SK-N-SH treated with all-trans-retinoic acid at 6 μM for 48 hours (cell line): ENCODE measurements around the gene TOM1L2.

Experiments used
- BACH2 ChIP-seq: fragments of 250-450 bp; sonication (Bioruptor Pico); IDR thresholded peaks from 2 replicates; pipeline ENCODE4 v1.9.0; 2021; ENCODE audit warnings: mild to moderate bottlenecking, borderline replicate concordance
- ESRRG ChIP-seq: fragments of 250-450 bp; sonication (Bioruptor Pico); IDR thresholded peaks from 2 replicates; pipeline ENCODE4 v1.6.1; 2021; ENCODE audit warnings: mild to moderate bottlenecking
- ISL1 ChIP-seq: fragments of 250-450 bp; sonication (Bioruptor Pico); IDR thresholded peaks from 2 replicates; pipeline ENCODE4 v2.1.2; 2022; ENCODE audit warnings: mild to moderate bottlenecking, moderate library complexity
- PPARA ChIP-seq: fragments of 250-450 bp; sonication (Bioruptor Pico); IDR thresholded peaks from 2 replicates; pipeline ENCODE4 v1.5.0; 2020; ENCODE audit warnings: mild to moderate bottlenecking, borderline replicate concordance
- RARB ChIP-seq: fragments of 250-450 bp; sonication (Bioruptor Pico); IDR thresholded peaks from 2 replicates; pipeline ENCODE4 v1.8.0; 2021; ENCODE audit warnings: mild to moderate bottlenecking, moderate library complexity
- SNAI2 ChIP-seq: fragments of 250-450 bp; sonication (Bioruptor Pico); IDR thresholded peaks from 2 replicates; pipeline ENCODE4 v1.5.0; 2020; ENCODE audit warnings: mild to moderate bottlenecking, moderate library complexity
- TSHZ2 ChIP-seq: fragments of 250-450 bp; sonication (Bioruptor Pico); IDR thresholded peaks from 2 replicates; pipeline ENCODE4 v1.5.0; 2020; ENCODE audit warnings: mild to moderate bottlenecking, moderate library complexity
- ZFP3 ChIP-seq: fragments of 250-450 bp; sonication (Bioruptor Pico); IDR thresholded peaks from 2 replicates; pipeline ENCODE4 v1.5.0; 2020; ENCODE audit warnings: mild to moderate bottlenecking, moderate library complexity
- TF ChIP-seq, protein P1 (sequence below): fragments of 250-450 bp; sonication (Bioruptor Pico); IDR thresholded peaks from 2 replicates; pipeline ENCODE4 v1.5.1; 2020; ENCODE audit warnings: low read depth, mild to moderate bottlenecking, moderate library complexity

DNA sequence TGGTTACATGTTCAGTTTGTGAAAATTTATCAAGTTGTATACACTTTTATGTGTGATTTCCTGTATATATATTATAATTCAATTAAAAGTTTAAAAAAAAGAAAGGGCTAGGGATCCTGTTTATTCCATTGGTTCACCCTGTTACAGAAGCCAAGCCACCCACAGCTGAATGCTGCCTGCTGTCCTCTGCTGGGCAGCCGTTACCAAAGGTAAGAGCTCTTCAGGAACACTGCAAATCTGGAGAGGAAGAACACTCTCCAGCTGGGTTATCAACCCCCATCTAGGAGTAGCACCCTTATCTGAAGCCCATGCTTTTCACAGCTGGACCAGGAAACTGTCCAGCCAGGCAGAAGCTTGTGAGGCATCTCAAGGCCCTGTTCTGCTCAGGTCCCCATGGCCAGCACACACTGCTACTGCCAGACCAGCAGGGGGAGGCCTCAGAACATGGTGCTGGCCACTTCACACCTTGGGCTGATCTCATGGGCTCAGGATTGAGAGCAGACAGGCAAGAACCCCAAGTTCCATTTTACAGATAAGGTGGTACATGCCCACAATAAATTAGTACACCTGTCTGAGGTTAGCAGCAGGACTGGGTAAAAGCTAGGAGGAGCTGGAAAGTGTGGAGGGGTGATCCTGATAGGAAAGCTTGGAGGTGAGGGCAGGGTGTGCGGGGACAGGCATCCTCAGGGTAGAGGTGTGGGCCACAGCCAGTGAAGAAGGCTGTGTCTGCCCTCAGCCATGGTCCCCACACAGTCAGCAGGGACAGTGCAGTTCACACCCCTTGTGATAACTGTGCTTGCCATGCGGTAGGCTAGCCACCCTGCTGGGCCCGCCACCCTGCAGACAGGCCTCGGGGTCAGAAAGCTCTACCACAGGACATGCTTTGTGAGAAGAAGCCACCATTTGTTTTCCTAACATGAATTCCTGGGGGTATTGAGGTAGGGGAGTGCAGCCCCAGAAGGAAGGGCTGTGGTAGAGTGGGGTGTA, 81.1 kb downstream of the TOM1L2 start:
- no peak for TF ChIP-seq ISL1 (CRISPR knock-in tag)
- TF ChIP-seq TSHZ2 (CRISPR knock-in tag) = no peak
- no peak for TF ChIP-seq SNAI2 (CRISPR knock-in tag)
- TF ChIP-seq PPARA = no peak
- TF ChIP-seq RARB (CRISPR knock-in tag) = no peak
- TF ChIP-seq BACH2 (CRISPR knock-in tag) = no peak
- no peak for TF ChIP-seq ESRRG (CRISPR knock-in tag)
- TF ChIP-seq, protein P1, sequence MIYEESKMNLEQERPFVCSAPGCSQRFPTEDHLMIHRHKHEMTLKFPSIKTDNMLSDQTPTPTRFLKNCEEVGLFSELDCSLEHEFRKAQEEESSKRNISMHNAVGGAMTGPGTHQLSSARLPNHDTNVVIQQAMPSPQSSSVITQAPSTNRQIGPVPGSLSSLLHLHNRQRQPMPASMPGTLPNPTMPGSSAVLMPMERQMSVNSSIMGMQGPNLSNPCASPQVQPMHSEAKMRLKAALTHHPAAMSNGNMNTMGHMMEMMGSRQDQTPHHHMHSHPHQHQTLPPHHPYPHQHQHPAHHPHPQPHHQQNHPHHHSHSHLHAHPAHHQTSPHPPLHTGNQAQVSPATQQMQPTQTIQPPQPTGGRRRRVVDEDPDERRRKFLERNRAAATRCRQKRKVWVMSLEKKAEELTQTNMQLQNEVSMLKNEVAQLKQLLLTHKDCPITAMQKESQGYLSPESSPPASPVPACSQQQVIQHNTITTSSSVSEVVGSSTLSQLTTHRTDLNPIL = no peak
- TF ChIP-seq ZFP3 (CRISPR knock-in tag) = no peak
